HG03442 (cell line): ENCODE results near the gene TRMT6.
A peak's percentile ranks its signal among the peaks of the same experiment; 100 is the strongest.

Experiments
- ATAC-seq: cut with Tn5 transposase; IDR thresholded peaks from one replicate; pipeline ENCODE4 v1.9.1; 2021; ENCODE audit warnings: mild to moderate bottlenecking, moderate library complexity; ENCODE audit not compliant: unreplicated experiment

Gene TRMT6

DNA sequence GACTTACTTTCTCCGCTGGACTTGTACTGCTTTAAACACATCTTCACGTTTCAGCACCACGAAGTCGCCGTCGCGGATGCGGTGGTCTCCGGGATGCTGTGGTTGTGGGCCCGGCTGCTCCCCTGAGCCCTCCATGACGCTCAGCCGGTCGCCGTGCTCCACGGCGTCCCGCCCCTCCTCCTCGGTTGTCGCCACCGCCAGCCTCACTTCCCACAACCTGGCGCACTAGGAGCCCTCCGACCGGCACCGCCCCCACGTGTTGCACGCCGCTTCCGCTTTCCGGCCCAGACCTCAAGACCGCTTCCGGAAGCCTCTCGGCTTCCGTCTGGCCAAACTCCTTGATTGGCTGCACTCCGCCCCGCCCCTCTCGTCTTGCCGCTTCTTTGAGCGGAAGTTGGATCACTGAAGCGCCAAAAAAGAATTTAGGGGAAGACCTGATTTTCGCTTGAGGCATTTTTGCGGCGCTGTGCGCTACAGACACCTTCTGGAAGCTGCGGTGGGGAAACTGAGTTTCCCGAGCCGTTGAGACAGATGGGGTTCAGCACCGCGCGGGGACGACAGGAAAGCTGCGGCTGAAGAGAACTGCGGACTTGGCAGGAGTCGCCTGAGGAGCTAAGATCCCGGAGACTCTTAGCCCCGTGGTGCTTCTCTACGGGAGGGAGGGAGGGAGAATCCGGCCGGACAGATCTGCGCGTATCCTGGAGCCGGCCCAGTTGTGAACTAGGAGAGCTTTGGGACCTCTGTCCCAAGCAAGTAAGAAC, at the start of gene TRMT6, which contains the start of gene MCM8:
TRMT6 (minus strand) TSS at position 263 of the 761 bp plus-strand sequence; CDS start at position 135, 128 bp downstream.
MCM8 (plus strand) TSS at position 382 of the 761 bp plus-strand sequence. CDS start 1,364 bp downstream, outside the sequence.
- ATAC-seq = peak; percentile 98

- ATAC-seq = no peak
Observed at GRCh38 chr20:5999783-6000182, 49.5 kb upstream of the TRMT6 start.

GRCh38 chr20:5996765-5997164, 46.4 kb upstream of the TRMT6 start:
- peak; percentile 94 for ATAC-seq

- ATAC-seq = no peak
Observed at GRCh38 chr20:5991623-5992441, 41.5 kb upstream of the TRMT6 start.

- ATAC-seq = no peak
Observed at GRCh38 chr20:5990946-5991345, 40.6 kb upstream of the TRMT6 start.

GRCh38 chr20:5989539-5989938, 39.2 kb upstream of the TRMT6 start:
- no peak for ATAC-seq

DNA sequence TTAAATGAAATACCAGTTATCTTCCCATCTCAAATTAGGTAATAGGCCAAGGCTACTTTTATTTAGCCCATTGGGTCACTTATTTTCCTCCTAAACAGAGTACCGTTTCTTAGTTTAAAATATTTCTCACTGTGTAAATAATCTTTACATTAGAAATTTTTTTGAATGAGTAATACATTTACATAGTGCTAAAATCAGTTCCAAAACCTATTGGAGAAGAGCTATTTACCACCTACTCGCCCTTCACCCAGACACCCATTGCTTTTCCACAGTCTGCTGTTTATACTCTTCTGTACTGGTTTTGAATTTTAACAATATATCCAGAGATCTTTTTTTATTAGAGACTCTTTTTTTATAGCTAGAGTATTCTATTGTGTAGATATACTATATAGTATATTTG, 37.0 kb upstream of the TRMT6 start:
- no peak for ATAC-seq

DNA sequence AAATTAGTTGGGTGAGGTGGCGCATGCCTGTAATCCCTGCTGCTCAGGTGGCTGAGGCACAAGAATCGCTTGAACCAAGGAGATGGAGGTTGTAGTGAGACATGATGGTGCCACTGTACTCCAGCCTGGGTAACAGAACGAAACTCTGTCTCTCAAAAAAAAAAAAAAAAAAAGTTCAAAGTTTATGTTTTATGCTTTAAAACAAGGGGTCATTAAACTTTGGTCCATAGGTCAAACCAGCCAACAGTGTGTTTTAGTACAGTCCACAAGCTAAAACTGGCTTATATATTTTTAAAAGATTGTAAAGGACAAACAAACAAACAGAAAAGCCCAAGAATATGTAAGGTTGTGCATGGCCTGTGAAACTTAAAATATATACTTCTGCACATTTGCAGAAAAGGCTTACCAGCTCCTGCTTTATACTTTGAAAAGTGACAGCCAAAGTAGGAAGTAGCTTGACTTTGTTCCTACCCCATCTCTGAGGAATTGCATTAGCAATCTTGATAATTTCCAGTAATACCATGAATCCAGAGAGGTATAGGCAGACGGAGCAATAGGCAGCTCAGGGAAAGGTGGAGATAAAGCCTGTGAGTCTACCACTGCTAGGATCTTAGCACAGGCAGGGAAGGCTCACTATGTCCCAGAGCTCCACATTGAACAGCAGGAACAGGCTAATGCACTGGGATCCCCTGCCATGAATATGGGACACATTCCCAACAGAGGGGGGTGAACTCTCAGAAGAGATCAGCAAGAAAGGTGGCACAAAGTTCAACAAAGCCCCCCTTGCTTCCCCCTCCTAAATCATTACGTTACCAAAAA, 30.6 kb upstream of the TRMT6 start:
- ATAC-seq = no peak

GRCh38 chr20:5979801-5980200, 29.5 kb upstream of the TRMT6 start:
- no peak for ATAC-seq

- no peak for ATAC-seq
Observed at GRCh38 chr20:5977975-5978374, 27.6 kb upstream of the TRMT6 start.

DNA sequence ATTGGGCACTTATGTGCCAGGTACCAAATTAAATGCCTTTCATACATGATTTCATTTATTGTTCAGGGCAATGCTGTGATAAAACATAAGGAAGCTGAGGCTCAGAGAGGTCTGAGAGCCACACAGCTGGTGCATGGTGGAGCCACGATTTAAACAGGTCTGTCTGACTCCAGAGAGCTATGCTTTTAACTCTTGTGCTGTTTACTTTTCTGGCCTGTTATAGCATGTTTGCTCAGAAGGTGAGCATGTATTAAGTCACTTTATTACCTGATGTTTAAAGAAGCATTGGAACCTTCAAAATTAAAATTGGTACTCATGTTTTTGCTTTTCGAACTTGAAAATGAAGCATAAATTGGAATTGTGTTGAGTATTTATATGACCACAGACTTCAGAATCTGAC, 26.9 kb upstream of the TRMT6 start:
- ATAC-seq = no peak

DNA sequence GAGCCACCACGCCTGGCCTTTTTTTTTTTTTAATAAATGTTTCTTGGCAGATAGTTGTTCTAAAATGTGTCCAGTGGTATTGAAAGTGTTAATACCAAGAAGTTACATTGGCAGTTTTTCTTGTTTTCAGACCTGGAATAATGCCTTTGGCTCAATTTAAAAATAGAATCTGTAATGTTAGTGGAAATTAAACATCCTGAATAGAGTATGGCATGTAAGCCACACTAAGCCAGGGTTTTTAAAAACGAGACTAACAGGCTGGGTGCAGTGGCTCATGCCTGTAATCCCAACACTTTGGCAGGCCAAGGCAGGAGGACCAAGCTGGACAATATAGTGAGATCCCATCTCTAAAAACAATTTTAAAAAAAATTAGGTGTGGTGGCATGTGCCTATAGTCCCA, 25.4 kb upstream of the TRMT6 start:
- no peak for ATAC-seq

DNA sequence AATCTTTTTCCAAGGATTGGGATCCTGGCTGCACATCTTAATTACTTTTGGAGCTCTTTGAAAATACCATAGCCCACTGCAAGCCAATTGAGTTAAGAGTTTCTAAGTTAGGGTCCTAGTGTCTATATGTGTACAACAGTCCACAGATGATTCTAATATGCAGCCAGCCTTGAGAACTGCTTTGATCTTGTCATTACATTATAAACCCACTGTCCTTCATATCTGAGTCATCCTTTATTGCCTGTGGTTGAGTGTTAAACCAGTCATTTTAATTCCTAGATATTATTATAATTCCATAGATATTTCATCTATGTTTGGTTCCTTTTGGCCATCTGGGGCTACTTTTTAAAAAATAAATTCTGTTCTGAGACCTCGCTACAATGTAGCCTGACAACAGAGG, 24.2 kb upstream of the TRMT6 start:
- no peak for ATAC-seq

- no peak for ATAC-seq
Observed at GRCh38 chr20:5973971-5974370, 23.6 kb upstream of the TRMT6 start.

GRCh38 chr20:5973172-5973571, 22.8 kb upstream of the TRMT6 start:
- no peak for ATAC-seq

- ATAC-seq = no peak
Observed at GRCh38 chr20:5971203-5971602, 20.9 kb upstream of the TRMT6 start.

DNA sequence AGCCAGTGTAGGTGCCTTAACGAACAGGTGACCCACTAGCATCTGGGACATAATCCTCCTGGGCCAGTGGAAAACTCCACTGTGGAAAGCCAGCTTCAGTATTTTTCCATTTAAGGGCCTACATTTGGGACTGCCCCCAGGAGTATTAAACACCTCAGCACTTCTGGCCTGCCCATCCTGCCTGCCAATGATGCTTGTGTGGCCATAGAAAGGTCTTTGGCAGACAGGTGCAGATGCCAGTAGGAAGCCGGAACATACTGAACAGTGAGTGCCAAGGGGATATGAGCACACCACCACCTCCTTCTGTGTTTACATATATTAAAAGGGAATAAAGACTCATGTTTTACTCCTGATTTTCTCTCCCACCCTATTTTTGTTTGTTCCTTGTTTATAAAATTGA, 20.0 kb upstream of the TRMT6 start:
- ATAC-seq = no peak

DNA sequence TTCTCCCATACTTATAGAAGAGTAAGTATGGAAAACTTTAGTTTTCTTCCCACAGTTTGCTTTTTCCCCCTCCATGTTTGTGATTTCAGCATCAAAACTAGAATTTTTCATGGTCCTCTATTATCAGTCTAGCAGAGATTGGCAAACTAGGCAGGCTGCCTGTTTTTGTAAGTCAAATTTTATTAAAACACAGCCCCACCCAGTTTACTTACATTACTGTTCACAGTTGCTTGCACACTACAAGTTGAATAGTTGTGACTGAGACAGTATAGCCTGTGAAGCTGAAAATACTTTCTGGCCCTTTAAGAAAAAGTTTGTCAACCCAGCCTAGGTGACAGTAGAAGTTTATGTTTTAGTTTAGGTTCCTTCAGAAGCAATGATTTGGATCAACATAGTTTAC, 19.6 kb upstream of the TRMT6 start:
- ATAC-seq = no peak

DNA sequence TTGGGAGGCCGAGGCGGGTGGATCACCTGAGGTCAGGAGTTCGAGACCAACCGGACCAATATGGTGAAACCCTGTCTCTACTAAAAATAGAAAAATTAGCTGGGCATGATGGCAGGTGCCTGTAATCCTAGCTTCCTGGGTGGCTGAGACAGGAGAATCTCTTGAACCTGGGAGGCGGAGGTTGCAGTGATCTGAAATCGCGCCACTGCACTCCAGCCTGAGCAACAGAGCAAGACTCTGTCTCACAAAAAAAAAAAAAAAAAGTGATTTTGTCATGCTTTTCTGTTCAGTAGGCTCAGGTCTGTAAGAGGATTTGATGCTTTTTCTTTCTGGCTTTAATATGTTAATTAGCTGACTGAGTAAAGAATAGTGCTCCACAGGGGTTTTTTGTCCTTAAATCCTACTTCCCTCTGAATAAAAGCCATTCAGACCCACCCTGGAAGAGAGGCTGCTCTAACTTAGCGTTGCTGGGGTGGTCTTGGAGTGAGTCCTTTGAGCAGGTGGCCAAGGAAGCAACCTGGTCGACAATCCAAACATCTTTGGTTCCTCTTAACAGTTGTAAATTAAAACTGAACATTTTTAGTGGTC, 19.1 kb upstream of the TRMT6 start:
- ATAC-seq = no peak

- ATAC-seq = no peak
Observed at GRCh38 chr20:5968462-5968861, 18.1 kb upstream of the TRMT6 start.

DNA sequence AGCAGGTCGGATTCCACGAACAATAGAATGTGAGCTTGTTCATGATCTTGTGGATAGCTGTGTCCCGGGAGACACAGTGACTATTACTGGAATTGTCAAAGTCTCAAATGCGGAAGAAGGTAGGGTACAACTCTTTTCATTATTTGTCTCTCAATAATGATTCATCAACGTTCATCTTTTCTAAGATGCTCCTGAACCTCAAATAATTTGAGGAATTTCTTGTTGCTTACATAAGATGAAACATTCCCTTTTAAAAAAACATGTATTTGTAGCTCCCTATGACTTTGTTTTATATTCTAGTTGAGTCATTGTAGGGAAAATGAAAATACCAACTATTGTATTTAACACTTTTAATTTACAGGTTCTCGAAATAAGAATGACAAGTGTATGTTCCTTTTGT, 17.1 kb upstream of the TRMT6 start:
- ATAC-seq = no peak
